ENCODE measurements around the gene LIN54. TPM values are rescaled to one million over a fixed set of nuclear protein-coding genes. Genes with fewer than 3 reads are reported as not detected.

LIN54 gene
- total RNA-seq, 4 donors from 2014 or later = 4.8 to 18.2 (median 9.2) TPM

- H3K27ac ChIP-seq = peak overlapping the region; percentile 95 to 99 (median 98)
- H3K4me3 ChIP-seq = peak overlapping the region in 3 of 4 donors; percentile 57 to 82 (median 66)
- intact Hi-C loops (cut with DNase I; ENCODE audit: low total_unique reads) = loop anchor here (10.0 kb wide), 1 partner anchor 136 kb away; the partner anchor contains the start of gene COPS4
- peaks cover 15 to 30% (median 22%) of the 10 kb centered on the region in 4 donors for H3K4me1 ChIP-seq
- peak; percentile 25 to 47 (median 40) for TF ChIP-seq CTCF (IDR thresholded peaks at IDR 0.05)
- no peak for TF ChIP-seq POLR2A (IDR thresholded peaks at IDR 0.05)
- TF ChIP-seq POLR2AphosphoS5 (IDR thresholded peaks at IDR 0.05) = peak in 2 of 3 donors; percentile 27 to 66
- no peak for TF ChIP-seq EP300 (IDR thresholded peaks at IDR 0.05; ENCODE audit: low read depth)
- no peaks in the 10 kb centered on the region for H3K9me3 ChIP-seq
- H3K36me3 ChIP-seq = peaks cover 0 to 28% (median 3%) of the 10 kb centered on the region in 4 donors
- no peak for DNase-seq
- 16 to 26% methylated on average over 7 of the region's 7 CpGs for WGBS, 2 donors (ENCODE audit: low coverage in 1 of 2)
- no peaks in the 10 kb centered on the region for H3K27me3 ChIP-seq
- in situ Hi-C loops (cut with MboI; ENCODE audit: low pct_ligation_motif_present in 1 of 4, low pct_unique_long_range_greater_than_20kb in 1 of 4, low sequenced_read_pairs in 3 of 4) = loop anchor here in 3 of 4 donors (10.0 to 25.0 kb wide), 3 partner anchors 116 to 389 kb away; partner anchors contain the start of genes COQ2 (in 2 of the 3), COPS4 (in 1 of the 3) and LIN54 (in 1 of the 3)
Measured at GRCh38 chr4:82898322-82899243, 112.0 kb downstream of the LIN54 start.

- Histone ChIP-seq H3K36me3 (peaks cover 0 to 36% (median 3%) of the 10 kb centered on the region in 4 donors), H3K4me1 (peaks cover 15 to 33% (median 24%) of the 10 kb centered on the region in 4 donors), H3K27ac (no peak overlapping the region), H3K4me3 (no peak overlapping the region), H3K9me3 (no peaks in the 10 kb centered on the region), H3K27me3 (no peaks in the 10 kb centered on the region)
- TF ChIP-seq POLR2AphosphoS5 (IDR thresholded peaks at IDR 0.05) = no peak
- TF ChIP-seq POLR2A (IDR thresholded peaks at IDR 0.05) = no peak
- WGBS, 2 donors (ENCODE audit: low coverage in 1 of 2) = 79 to 100% methylated on average over 1 of the region's 1 CpG
- no peak for DNase-seq
- in situ Hi-C loops (cut with MboI; ENCODE audit: low pct_ligation_motif_present in 1 of 4, low pct_unique_long_range_greater_than_20kb in 1 of 4, low sequenced_read_pairs in 3 of 4) (loop anchor here in 3 of 4 donors (10.0 to 25.0 kb wide), 3 partner anchors 118 to 391 kb away; partner anchors contain the start of genes COQ2 (in 2 of the 3), COPS4 (in 1 of the 3) and LIN54 (in 1 of the 3)), intact Hi-C loops (cut with DNase I; ENCODE audit: low total_unique reads) (loop anchor here (10.0 kb wide), 1 partner anchor 138 kb away; the partner anchor contains the start of gene COPS4)
Measured at GRCh38 chr4:82896755-82897154, 113.9 kb downstream of the LIN54 start.

GRCh38 chr4:82893942-82894341, 116.7 kb downstream of the LIN54 start:
- Histone ChIP-seq H3K36me3 (peaks cover 0 to 36% (median 3%) of the 10 kb centered on the region in 4 donors), H3K27ac (no peak overlapping the region), H3K27me3 (no peaks in the 10 kb centered on the region), H3K4me1 (peaks cover 11 to 34% (median 28%) of the 10 kb centered on the region in 4 donors), H3K9me3 (no peaks in the 10 kb centered on the region), H3K4me3 (no peak overlapping the region)
- in situ Hi-C loops (cut with MboI; ENCODE audit: low pct_ligation_motif_present in 1 of 4, low pct_unique_long_range_greater_than_20kb in 1 of 4, low sequenced_read_pairs in 3 of 4) = loop anchor here in 3 of 4 donors (10.0 to 25.0 kb wide), 3 partner anchors 121 to 393 kb away; partner anchors contain the start of genes COQ2 (in 2 of the 3), COPS4 (in 1 of the 3) and LIN54 (in 1 of the 3)
- 66 to 75% methylated on average over 3 of the region's 3 CpGs for WGBS, 2 donors (ENCODE audit: low coverage in 1 of 2)
- intact Hi-C loops (cut with DNase I; ENCODE audit: low total_unique reads) = loop anchor here (10.0 kb wide), 1 partner anchor 141 kb away; the partner anchor contains the start of gene COPS4
- TF ChIP-seq POLR2AphosphoS5 (IDR thresholded peaks at IDR 0.05) (no peak), CTCF (IDR thresholded peaks at IDR 0.05) (no peak), EP300 (IDR thresholded peaks at IDR 0.05; ENCODE audit: low read depth) (no peak), POLR2A (IDR thresholded peaks at IDR 0.05) (no peak)
- no peak for DNase-seq

- in situ Hi-C loops (cut with MboI; ENCODE audit: low pct_ligation_motif_present in 1 of 4, low pct_unique_long_range_greater_than_20kb in 1 of 4, low sequenced_read_pairs in 3 of 4) (loop anchor here in 3 of 4 donors (10.0 to 25.0 kb wide), 3 partner anchors 122 to 395 kb away; partner anchors contain the start of genes COQ2 (in 2 of the 3), COPS4 (in 1 of the 3) and LIN54 (in 1 of the 3)), intact Hi-C loops (cut with DNase I; ENCODE audit: low total_unique reads) (loop anchor here (10.0 kb wide), 1 partner anchor 142 kb away; the partner anchor contains the start of gene COPS4)
- H3K4me1 ChIP-seq = peaks cover 0 to 27% (median 21%) of the 10 kb centered on the region in 4 donors
- H3K36me3 ChIP-seq = peaks cover 0 to 34% (median 3%) of the 10 kb centered on the region in 4 donors
- H3K27ac ChIP-seq = peak overlapping the region in 3 of 4 donors; percentile 96 to 97 (median 97)
- TF ChIP-seq POLR2A (IDR thresholded peaks at IDR 0.05) (no peak), POLR2AphosphoS5 (IDR thresholded peaks at IDR 0.05) (no peak), EP300 (IDR thresholded peaks at IDR 0.05; ENCODE audit: low read depth) (no peak), CTCF (IDR thresholded peaks at IDR 0.05) (no peak)
- H3K4me3 ChIP-seq = no peak overlapping the region
- WGBS, 2 donors (ENCODE audit: low coverage in 1 of 2) = 67% methylated on average over 1 of the region's 1 CpG
- no peak for DNase-seq
- no peaks in the 10 kb centered on the region for H3K9me3 ChIP-seq
- H3K27me3 ChIP-seq = no peaks in the 10 kb centered on the region
Measured at GRCh38 chr4:82892467-82892802, 118.2 kb downstream of the LIN54 start.
